ENCODE measurements around the gene DYNLT4.
"Not testable (repeated sequence)": the region's sequence is repeated elsewhere in the genome, so short reads cannot be mapped to it uniquely, and the experiment has no call there.

DYNLT4 gene

DNA sequence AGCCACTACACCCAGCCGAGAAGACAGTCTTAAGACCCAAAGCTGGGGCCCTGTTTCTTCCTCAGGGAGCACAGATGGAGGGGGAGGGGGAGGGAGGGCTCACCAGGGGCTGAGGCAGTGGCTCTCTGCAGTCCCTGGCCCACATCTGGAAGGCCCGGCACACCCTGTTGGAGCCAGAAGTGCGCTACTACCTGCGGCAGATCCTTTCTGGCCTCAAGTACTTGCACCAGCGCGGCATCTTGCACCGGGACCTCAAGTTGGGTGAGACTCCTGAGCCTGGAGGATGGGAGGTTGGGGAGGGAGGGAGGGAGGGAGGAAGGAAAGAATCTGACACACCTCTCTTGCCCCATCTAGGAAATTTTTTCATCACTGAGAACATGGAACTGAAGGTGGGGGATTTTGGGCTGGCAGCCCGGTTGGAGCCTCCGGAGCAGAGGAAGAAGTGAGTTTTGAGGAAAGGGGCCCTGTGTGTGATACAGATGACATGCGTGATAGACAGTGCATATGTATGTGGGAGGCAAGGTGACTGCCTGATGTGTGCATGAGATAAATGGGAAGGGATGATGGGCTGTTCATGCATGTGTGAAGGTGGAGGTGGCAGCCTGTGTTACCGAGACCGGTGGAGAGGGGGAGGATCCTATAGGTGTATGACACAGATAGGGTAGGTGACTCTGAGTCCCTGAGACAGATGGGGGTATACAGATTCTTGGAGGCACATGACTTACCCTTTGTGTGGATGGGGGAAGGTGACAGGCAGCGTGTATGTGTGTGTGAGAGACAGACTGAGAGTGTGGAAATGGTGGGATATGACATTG, 5.5 kb downstream of the DYNLT4 start:
- Histone ChIP-seq H3K79me2 (ENCODE audit: control insufficient read depth, low read length) (peaks cover 19% of the 10 kb centered on the region), H3K4me2 (ENCODE audit: low read length) (peak overlapping the region; percentile 96), H4K20me1 (ENCODE audit: control insufficient read depth, insufficient read depth, low read depth, low read length) (no peaks in the 10 kb centered on the region), H3K9me3 (ENCODE audit: control insufficient read depth, insufficient read depth, low read length) (no peaks in the 10 kb centered on the region), H3F3A (ENCODE audit: control insufficient read depth, insufficient read depth) (no peaks in the 10 kb centered on the region), H3K4me1 (ENCODE audit: control insufficient read depth, low read length) (peaks cover 34% of the 10 kb centered on the region), H3K27ac (ENCODE audit: low read depth, low read length) (no peak overlapping the region), H3K36me3 (ENCODE audit: control insufficient read depth, low read length) (peaks cover 47% of the 10 kb centered on the region), H3K4me3 (ENCODE audit: low read length) (peak overlapping the region; percentile 87), H3K9me2 (replicated peaks; ENCODE audit: control insufficient read depth, low read length) (no peaks in the 10 kb centered on the region), H3K27me3 (ENCODE audit: control insufficient read depth, low read length) (no peaks in the 10 kb centered on the region)
- TF ChIP-seq EZH2phosphoT487 (IDR thresholded peaks at IDR 0.05; ENCODE audit: borderline replicate concordance, low read length), result no peak
- TF ChIP-seq, protein P1, sequence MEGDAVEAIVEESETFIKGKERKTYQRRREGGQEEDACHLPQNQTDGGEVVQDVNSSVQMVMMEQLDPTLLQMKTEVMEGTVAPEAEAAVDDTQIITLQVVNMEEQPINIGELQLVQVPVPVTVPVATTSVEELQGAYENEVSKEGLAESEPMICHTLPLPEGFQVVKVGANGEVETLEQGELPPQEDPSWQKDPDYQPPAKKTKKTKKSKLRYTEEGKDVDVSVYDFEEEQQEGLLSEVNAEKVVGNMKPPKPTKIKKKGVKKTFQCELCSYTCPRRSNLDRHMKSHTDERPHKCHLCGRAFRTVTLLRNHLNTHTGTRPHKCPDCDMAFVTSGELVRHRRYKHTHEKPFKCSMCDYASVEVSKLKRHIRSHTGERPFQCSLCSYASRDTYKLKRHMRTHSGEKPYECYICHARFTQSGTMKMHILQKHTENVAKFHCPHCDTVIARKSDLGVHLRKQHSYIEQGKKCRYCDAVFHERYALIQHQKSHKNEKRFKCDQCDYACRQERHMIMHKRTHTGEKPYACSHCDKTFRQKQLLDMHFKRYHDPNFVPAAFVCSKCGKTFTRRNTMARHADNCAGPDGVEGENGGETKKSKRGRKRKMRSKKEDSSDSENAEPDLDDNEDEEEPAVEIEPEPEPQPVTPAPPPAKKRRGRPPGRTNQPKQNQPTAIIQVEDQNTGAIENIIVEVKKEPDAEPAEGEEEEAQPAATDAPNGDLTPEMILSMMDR (IDR thresholded peaks at IDR 0.05; ENCODE audit: low read depth, low read length, poor library complexity, severe bottlenecking), result no peak

DNA sequence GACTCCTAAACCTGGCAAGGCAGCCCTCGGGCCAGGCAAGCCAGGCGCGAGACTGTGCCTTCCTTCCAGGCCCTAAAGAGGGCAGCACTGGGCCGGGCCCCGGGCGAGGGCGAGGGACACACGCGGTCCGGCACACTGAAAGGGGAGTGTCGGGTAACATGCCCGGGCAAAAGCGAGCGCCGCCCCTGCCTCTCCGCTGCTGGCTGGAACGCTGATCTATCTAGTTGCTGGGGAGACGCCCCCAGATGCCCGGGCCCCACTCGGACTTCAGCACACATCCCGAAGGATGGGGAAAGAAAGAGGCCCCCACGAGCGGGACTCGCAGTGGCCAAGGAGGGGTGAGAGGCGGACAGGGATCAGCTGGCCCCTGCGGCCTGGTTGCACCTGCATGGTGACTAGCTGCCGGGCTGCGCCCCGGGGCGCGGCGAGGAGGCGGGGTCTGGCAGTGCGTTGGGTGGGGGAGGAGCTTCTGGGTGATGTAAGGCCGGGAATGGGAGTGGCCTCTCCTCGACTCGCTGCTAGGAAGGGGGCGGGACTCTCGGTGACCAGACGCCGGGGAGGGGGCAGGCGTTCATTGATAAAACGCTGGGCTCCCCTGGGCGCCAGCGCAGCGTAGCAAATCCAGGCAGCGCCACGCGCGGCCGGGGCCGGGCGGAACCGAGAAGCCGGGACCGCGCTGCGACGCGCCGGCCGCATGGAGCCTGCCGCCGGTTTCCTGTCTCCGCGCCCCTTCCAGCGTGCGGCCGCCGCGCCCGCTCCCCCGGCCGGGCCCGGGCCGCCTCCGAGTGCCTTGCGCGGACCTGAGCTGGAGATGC, 7.2 kb downstream of the DYNLT4 start, which contains the start of gene PLK3:
PLK3 (plus strand) TSS at position 608 of the 815 bp plus-strand sequence; CDS start at position 695, 87 bp downstream.
- Histone ChIP-seq H3K79me2 (ENCODE audit: control insufficient read depth, low read length) (peaks cover 19% of the 10 kb centered on the region), H3K27me3 (ENCODE audit: control insufficient read depth, low read length) (no peaks in the 10 kb centered on the region), H3K4me1 (ENCODE audit: control insufficient read depth, low read length) (peaks cover 30% of the 10 kb centered on the region), H3K4me2 (ENCODE audit: low read length) (peak within 1 kb of the TSS; percentile 96), H3F3A (ENCODE audit: control insufficient read depth, insufficient read depth) (no peaks in the 10 kb centered on the region), H4K20me1 (ENCODE audit: control insufficient read depth, insufficient read depth, low read depth, low read length) (no peaks in the 10 kb centered on the region), H3K36me3 (ENCODE audit: control insufficient read depth, low read length) (peaks cover 30% of the 10 kb centered on the region), H3K27ac (ENCODE audit: low read depth, low read length) (peak within 1 kb of the TSS; percentile 62), H3K4me3 (ENCODE audit: low read length) (peak within 1 kb of the TSS; percentile 87), H3K9me2 (replicated peaks; ENCODE audit: control insufficient read depth, low read length) (no peaks in the 10 kb centered on the region), H3K9me3 (ENCODE audit: control insufficient read depth, insufficient read depth, low read length) (no peaks in the 10 kb centered on the region)
- TF ChIP-seq EZH2phosphoT487 (IDR thresholded peaks at IDR 0.05; ENCODE audit: borderline replicate concordance, low read length), result no peak
- TF ChIP-seq, protein P1 (IDR thresholded peaks at IDR 0.05; ENCODE audit: low read depth, low read length, poor library complexity, severe bottlenecking), result peak; percentile 87

DNA sequence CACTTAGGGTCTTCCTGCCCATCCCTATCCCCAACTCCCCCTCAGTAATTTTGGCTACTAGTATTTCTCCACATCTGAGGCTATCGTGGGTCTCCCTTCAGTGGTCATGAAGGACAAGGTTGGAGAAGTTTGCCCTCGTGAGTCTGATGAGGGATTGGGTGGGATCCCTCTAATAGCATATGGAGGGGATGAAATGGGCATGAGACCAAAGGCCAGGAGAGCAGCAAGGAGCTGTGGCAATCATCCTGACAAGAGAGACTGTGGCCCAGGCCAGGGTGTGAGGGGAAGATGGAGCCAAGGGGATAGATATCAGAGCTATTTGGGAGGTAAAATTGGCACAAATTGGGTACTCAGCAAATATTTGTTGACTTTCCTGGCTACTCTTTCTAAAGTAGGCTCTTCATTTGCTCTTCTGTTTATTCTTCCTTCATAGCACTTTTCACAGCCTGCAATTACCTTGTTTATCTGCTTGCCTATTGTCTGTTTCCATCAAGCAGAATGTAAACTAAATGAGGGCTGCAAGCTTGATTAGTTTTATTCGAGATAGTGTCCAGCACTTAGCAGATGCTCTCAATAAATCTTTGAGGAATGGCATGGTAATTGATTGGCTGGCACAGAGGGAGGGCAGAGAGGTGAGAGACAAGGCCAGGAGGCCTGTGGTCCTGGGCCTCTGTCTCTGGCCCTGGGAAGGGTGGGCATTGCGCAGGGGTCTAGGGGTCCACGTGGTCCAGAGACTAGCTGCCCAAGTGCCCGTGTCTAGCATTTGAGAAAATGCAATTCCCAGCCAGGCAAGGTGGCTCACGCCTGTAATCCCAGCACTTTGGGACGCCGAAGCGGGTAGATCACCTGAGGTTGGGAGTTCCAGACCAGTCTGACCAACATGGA, 8.4 kb downstream of the DYNLT4 start:
- Histone ChIP-seq H3K27me3 (ENCODE audit: control insufficient read depth, low read length) (no peaks in the 10 kb centered on the region), H3K27ac (ENCODE audit: low read depth, low read length) (no peak overlapping the region), H3K9me2 (replicated peaks; ENCODE audit: control insufficient read depth, low read length) (no peaks in the 10 kb centered on the region), H4K20me1 (ENCODE audit: control insufficient read depth, insufficient read depth, low read depth, low read length) (no peaks in the 10 kb centered on the region), H3F3A (ENCODE audit: control insufficient read depth, insufficient read depth) (no peaks in the 10 kb centered on the region), H3K4me3 (ENCODE audit: low read length) (no peak overlapping the region), H3K4me1 (ENCODE audit: control insufficient read depth, low read length) (peaks cover 30% of the 10 kb centered on the region), H3K36me3 (ENCODE audit: control insufficient read depth, low read length) (peaks cover 21% of the 10 kb centered on the region), H3K4me2 (ENCODE audit: low read length) (no peak overlapping the region), H3K9me3 (ENCODE audit: control insufficient read depth, insufficient read depth, low read length) (no peaks in the 10 kb centered on the region), H3K79me2 (ENCODE audit: control insufficient read depth, low read length) (peaks cover 19% of the 10 kb centered on the region)
- TF ChIP-seq, protein P1 (IDR thresholded peaks at IDR 0.05; ENCODE audit: low read depth, low read length, poor library complexity, severe bottlenecking), result no peak
- TF ChIP-seq EZH2phosphoT487 (IDR thresholded peaks at IDR 0.05; ENCODE audit: borderline replicate concordance, low read length), result no peak

DNA sequence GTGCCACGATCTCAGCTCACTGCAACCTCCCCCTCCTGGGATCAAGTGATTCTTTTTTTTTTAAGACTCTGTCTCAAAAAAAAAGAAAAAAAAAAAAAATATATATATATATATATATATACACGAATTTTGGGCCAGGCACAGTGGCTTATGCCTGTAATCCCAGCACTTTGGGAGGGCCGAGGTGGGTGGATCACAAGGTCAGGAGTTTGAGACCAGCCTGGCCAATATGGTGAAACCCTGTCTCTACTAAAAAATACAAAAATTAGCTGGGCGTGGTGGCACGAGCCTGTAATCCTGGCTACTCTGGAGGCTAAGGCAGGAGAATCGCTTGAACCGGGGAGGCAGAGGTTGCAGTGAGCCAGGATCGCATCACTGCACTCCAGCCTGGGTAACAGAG, 9.3 kb downstream of the DYNLT4 start:
- not testable (repeated sequence) for H3K4me2 ChIP-seq (ENCODE audit: low read length)
- H3K36me3 ChIP-seq (ENCODE audit: control insufficient read depth, low read length), result peaks cover 13% of the 10 kb centered on the region
- peaks cover 30% of the 10 kb centered on the region for H3K4me1 ChIP-seq (ENCODE audit: control insufficient read depth, low read length)

More for the DNA sequence above, 9.3 kb downstream of the DYNLT4 start:
- H3K79me2 ChIP-seq (ENCODE audit: control insufficient read depth, low read length), result peaks cover 19% of the 10 kb centered on the region
- H3K27me3 ChIP-seq (ENCODE audit: control insufficient read depth, low read length); H3K9me3 ChIP-seq (ENCODE audit: control insufficient read depth, insufficient read depth, low read length); H3K4me3 ChIP-seq (ENCODE audit: low read length); H3F3A ChIP-seq (ENCODE audit: control insufficient read depth, insufficient read depth); H3K27ac ChIP-seq (ENCODE audit: low read depth, low read length); H3K9me2 ChIP-seq (replicated peaks; ENCODE audit: control insufficient read depth, low read length); H4K20me1 ChIP-seq (ENCODE audit: control insufficient read depth, insufficient read depth, low read depth, low read length): not testable (repeated sequence)

Data from DOHH2 (cell line).